HL-60 (cell line): ENCODE measurements around the gene UBFD1.
"Not testable (repeated sequence)": the region's sequence is repeated elsewhere in the genome, so short reads cannot be mapped to it uniquely, and the experiment has no call there.

Source experiments
- DNase-seq, 2 experiments: peaks; one replicate each; pipeline ENCODE4 v3.0.0-alpha.2; 2010 to 2020; ENCODE audit warnings: low read depth in 1 of 2, low spot score in 1 of 2
- H3K27ac ChIP-seq: fragments of 250-450 bp; sonication (Bioruptor Pico); replicated peaks from 2 replicates; pipeline ENCODE4 v1.5.1; 2020; ENCODE audit warnings: mild to moderate bottlenecking, moderate library complexity
- H3K27me3 ChIP-seq: fragments of 250-450 bp; sonication (Bioruptor Pico); 2 replicates; pipeline ENCODE4 v1.5.1; 2021; ENCODE audit warnings: mild to moderate bottlenecking, moderate library complexity; ENCODE audit not compliant: insufficient read depth, poor library complexity, severe bottlenecking
- H3K4me3 ChIP-seq: replicated peaks from 2 replicates; pipeline ENCODE4 v1.5.1; 2011; ENCODE audit warnings: mild to moderate bottlenecking, control low read depth, low read length; ENCODE audit not compliant: insufficient read depth
- CTCF ChIP-seq: IDR thresholded peaks from one replicate; pipeline ENCODE4 v1.5.1; 2011; ENCODE audit warnings: low read length, control low read depth, inconsistent platforms; ENCODE audit not compliant: insufficient read depth
- GABPA ChIP-seq: IDR thresholded peaks from 2 replicates; pipeline ENCODE4 v1.6.1; 2012; ENCODE audit warnings: low read depth
- POLR2AphosphoS5 ChIP-seq: IDR thresholded peaks from 2 replicates; pipeline ENCODE4 v1.6.1; 2012; ENCODE audit warnings: low read depth
- REST ChIP-seq: IDR thresholded peaks from 2 replicates; pipeline ENCODE4 v1.6.1; 2012; ENCODE audit warnings: low read depth; ENCODE audit not compliant: insufficient replicate concordance
- SPI1 ChIP-seq: IDR thresholded peaks from 2 replicates; pipeline ENCODE4 v1.6.1; 2012; ENCODE audit warnings: low read depth, mild to moderate bottlenecking, borderline replicate concordance

The UBFD1 gene

GRCh38 chr16:23609929-23610328, 52.4 kb downstream of the UBFD1 start:
- DNase-seq: no peak

GRCh38 chr16:23610905-23611304, 53.4 kb downstream of the UBFD1 start:
- not testable (repeated sequence) for H3K4me3 ChIP-seq, H3K27ac ChIP-seq, H3K27me3 ChIP-seq, DNase-seq

More at GRCh38 chr16:23609929-23610328, 52.4 kb downstream of the UBFD1 start:
- Histone ChIP-seq H3K4me3 (no peak overlapping the region), H3K27ac (no peak overlapping the region), H3K27me3 (no peaks in the 10 kb centered on the region)
- TF ChIP-seq SPI1 (no peak), POLR2AphosphoS5 (no peak), CTCF (no peak), GABPA (no peak), REST (no peak)

- TF ChIP-seq GABPA: no peak
- TF ChIP-seq REST: no peak
- no peak for TF ChIP-seq SPI1
- TF ChIP-seq CTCF: no peak
- TF ChIP-seq POLR2AphosphoS5: no peak
- H3K27ac ChIP-seq: no peak overlapping the region
- H3K27me3 ChIP-seq: no peaks in the 10 kb centered on the region
- DNase-seq: no peak
- H3K4me3 ChIP-seq: no peak overlapping the region
These were observed 54.4 kb downstream of the UBFD1 start for GRCh38 chr16:23611936-23612335.

GRCh38 chr16:23615805-23616204, 58.3 kb downstream of the UBFD1 start:
- TF ChIP-seq POLR2AphosphoS5 (no peak), GABPA (no peak)
- DNase-seq: no peak
- Histone ChIP-seq H3K27ac (no peak overlapping the region), H3K4me3 (no peak overlapping the region), H3K27me3 (no peaks in the 10 kb centered on the region)
